Measurements from ENCODE around the gene SAMHD1.

GRCh38 chr20:36856195-36856594 lies 95.3 kb downstream of the SAMHD1 start:
- TF ChIP-seq CTCF (IDR thresholded peaks at IDR 0.05) (no peak), NFE2L2 (conservative IDR thresholded peaks at IDR 0.05; ENCODE audit: low read length) (no peak), POLR2A (IDR thresholded peaks at IDR 0.05; ENCODE audit: low read length) (no peak)

All from A549 (cell line).